Measurements from ENCODE around the gene ANGEL1. TPM values are rescaled to one million over a fixed set of nuclear protein-coding genes. Genes with fewer than 3 reads are reported as not detected.

The ANGEL1 gene
- total RNA-seq, 1 experiment from 2014 or later, result 19.1 TPM

DNA sequence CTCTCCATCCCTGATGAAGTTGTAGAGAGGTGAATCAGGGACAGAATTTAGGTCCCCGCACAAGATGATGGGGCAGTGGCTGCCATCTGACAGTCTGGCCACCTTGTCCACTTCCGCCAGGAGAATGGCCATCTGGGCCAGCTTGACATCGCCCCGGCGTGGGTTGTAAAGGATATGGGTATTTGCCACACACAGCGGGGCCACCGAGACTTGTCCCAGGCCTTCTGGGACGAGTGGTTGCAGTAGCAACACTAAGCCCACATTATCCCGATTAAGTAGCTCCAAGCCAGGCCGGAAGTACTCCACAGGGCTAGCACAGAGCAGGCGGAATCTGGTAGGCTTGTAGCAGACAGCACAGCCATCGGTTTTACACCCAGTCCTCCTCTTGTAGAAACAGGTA lies 6.2 kb downstream of the ANGEL1 start:
- in situ Hi-C loops (cut with HindIII; ENCODE audit: low pct_unique_long_range_greater_than_20kb, low sequenced_read_pairs) (no loop called here), intact Hi-C loops (cut with micrococcal nuclease; ENCODE audit: unreplicated experiment) (no loop called here)
- ChIA-PET POLR2A (no interaction called here), CTCF (no interaction called here)
- Histone ChIP-seq H3K4me1 (ENCODE audit: control insufficient read depth, insufficient read depth, low read length) (no peaks in the 10 kb centered on the region), H3K27ac (ENCODE audit: low read length) (no peak overlapping the region), H3K4me3 (ENCODE audit: low read depth in 2 of 2, low read length in 2 of 2) (no peak overlapping the region), H3K9me3 (ENCODE audit: control insufficient read depth, insufficient read depth, low read depth, low read length) (no peaks in the 10 kb centered on the region), H3K36me3 (ENCODE audit: control insufficient read depth, insufficient read depth, low read length) (peaks cover 6% of the 10 kb centered on the region; the same call in 1 of the 2 replicates), H3K27me3 (ENCODE audit: control insufficient read depth, insufficient read depth, low read length) (no peaks in the 10 kb centered on the region)
- BruUV-seq (replicated peaks), result no TSS peak
- ATAC-seq (no peak), DNase-seq (ENCODE audit: low read depth, low spot score) (no peak)
- TF ChIP-seq POLR2AphosphoS5 (IDR thresholded peaks at IDR 0.05; ENCODE audit: low read depth, low read length) (no peak), REST (IDR thresholded peaks at IDR 0.05; ENCODE audit: insufficient read depth in 1 of 2, low read depth in 2 of 2, low read length in 1 of 2) (no peak), TCF7L2 (IDR thresholded peaks at IDR 0.05; ENCODE audit: low read depth, low read length) (no peak), SIN3A (IDR thresholded peaks at IDR 0.05; ENCODE audit: borderline replicate concordance, insufficient read depth, low read depth, low read length) (no peak)
- TF ChIP-seq, protein P1, sequence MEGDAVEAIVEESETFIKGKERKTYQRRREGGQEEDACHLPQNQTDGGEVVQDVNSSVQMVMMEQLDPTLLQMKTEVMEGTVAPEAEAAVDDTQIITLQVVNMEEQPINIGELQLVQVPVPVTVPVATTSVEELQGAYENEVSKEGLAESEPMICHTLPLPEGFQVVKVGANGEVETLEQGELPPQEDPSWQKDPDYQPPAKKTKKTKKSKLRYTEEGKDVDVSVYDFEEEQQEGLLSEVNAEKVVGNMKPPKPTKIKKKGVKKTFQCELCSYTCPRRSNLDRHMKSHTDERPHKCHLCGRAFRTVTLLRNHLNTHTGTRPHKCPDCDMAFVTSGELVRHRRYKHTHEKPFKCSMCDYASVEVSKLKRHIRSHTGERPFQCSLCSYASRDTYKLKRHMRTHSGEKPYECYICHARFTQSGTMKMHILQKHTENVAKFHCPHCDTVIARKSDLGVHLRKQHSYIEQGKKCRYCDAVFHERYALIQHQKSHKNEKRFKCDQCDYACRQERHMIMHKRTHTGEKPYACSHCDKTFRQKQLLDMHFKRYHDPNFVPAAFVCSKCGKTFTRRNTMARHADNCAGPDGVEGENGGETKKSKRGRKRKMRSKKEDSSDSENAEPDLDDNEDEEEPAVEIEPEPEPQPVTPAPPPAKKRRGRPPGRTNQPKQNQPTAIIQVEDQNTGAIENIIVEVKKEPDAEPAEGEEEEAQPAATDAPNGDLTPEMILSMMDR (IDR thresholded peaks at IDR 0.05), result no peak

DNA sequence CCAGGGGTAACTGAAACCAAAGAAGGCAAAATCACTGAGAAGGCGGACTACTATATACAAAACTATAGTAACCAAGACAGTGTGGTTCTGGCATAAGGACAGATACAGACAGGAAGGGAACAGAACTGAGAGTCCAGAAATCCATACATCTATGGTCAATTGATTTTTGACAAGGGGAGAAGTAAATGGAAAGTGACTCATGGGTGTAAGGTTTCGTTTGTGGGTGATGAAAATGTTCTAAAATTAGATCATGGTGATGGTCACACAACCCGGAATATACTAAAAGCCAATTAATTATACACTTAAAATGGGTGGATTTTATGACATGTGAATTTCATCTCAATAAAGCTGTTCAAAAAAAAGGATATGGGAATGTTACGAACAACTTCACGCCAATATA lies 18.7 kb downstream of the ANGEL1 start:
- ATAC-seq (no peak), DNase-seq (ENCODE audit: low read depth, low spot score) (no peak)
- ChIA-PET CTCF (no interaction called here), POLR2A (no interaction called here)
- intact Hi-C loops (cut with micrococcal nuclease; ENCODE audit: unreplicated experiment), result no loop called here
- BruUV-seq (replicated peaks), result no TSS peak
- no peaks in the 10 kb centered on the region; the same call in none of the 2 replicates for H3K36me3 ChIP-seq (ENCODE audit: control insufficient read depth, insufficient read depth, low read length)
- H3K27me3 ChIP-seq (ENCODE audit: control insufficient read depth, insufficient read depth, low read length), result no peaks in the 10 kb centered on the region
- no peaks in the 10 kb centered on the region for H3K9me3 ChIP-seq (ENCODE audit: control insufficient read depth, insufficient read depth, low read depth, low read length)
- H3K4me3 ChIP-seq (ENCODE audit: low read depth in 2 of 2, low read length in 2 of 2), result no peak overlapping the region
- H3K4me1 ChIP-seq (ENCODE audit: control insufficient read depth, insufficient read depth, low read length), result no peaks in the 10 kb centered on the region
- TF ChIP-seq TCF7L2 (IDR thresholded peaks at IDR 0.05; ENCODE audit: low read depth, low read length), result no peak
- in situ Hi-C loops (cut with HindIII; ENCODE audit: low pct_unique_long_range_greater_than_20kb, low sequenced_read_pairs), result no loop called here
- no peak overlapping the region for H3K27ac ChIP-seq (ENCODE audit: low read length)

DNA sequence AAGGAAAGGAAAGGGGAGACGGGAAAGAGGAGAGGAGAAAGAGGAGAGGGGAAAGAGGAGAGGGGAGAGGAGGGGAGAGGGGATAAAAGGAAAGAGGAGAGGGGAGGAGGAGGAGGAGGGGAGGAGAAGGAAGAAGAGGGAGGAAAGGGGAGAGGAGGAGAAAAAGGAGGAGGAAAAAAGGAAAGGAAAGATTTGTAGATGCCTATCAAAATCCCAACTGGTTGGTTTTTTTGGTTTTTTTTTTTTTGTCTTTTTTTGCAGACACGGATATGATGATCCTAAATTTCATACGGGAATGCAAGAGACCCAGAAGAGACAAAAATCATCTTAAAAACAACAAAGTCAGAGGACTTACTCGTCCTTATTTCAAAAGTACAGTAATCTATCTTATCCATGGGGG lies 19.4 kb downstream of the ANGEL1 start:
- Histone ChIP-seq H3K9me3 (ENCODE audit: control insufficient read depth, insufficient read depth, low read depth, low read length) (no peaks in the 10 kb centered on the region), H3K36me3 (ENCODE audit: control insufficient read depth, insufficient read depth, low read length) (no peaks in the 10 kb centered on the region; the same call in none of the 2 replicates), H3K4me3 (ENCODE audit: low read depth in 2 of 2, low read length in 2 of 2) (no peak overlapping the region), H3K27ac (ENCODE audit: low read length) (no peak overlapping the region), H3K27me3 (ENCODE audit: control insufficient read depth, insufficient read depth, low read length) (no peaks in the 10 kb centered on the region), H3K4me1 (ENCODE audit: control insufficient read depth, insufficient read depth, low read length) (no peaks in the 10 kb centered on the region)
- intact Hi-C loops (cut with micrococcal nuclease; ENCODE audit: unreplicated experiment) (no loop called here), in situ Hi-C loops (cut with HindIII; ENCODE audit: low pct_unique_long_range_greater_than_20kb, low sequenced_read_pairs) (no loop called here)
- ATAC-seq, result no peak
- DNase-seq (ENCODE audit: low read depth, low spot score), result no peak
- no peak for TF ChIP-seq REST (IDR thresholded peaks at IDR 0.05; ENCODE audit: insufficient read depth in 1 of 2, low read depth in 2 of 2, low read length in 1 of 2)
- TF ChIP-seq SIN3A (IDR thresholded peaks at IDR 0.05; ENCODE audit: borderline replicate concordance, insufficient read depth, low read depth, low read length), result no peak
- TF ChIP-seq, protein P1 (IDR thresholded peaks at IDR 0.05), result no peak
- no peak for TF ChIP-seq TCF7L2 (IDR thresholded peaks at IDR 0.05; ENCODE audit: low read depth, low read length)
- no peak for TF ChIP-seq POLR2AphosphoS5 (IDR thresholded peaks at IDR 0.05; ENCODE audit: low read depth, low read length)
- ChIA-PET CTCF (no interaction called here), POLR2A (no interaction called here)
- BruUV-seq (replicated peaks), result no TSS peak

Measured in Panc1 (cell line).